ENCODE results near the gene SOD2.
"Not testable (repeated sequence)": the region's sequence is repeated elsewhere in the genome, so short reads cannot be mapped to it uniquely, and the experiment has no call there.

SOD2 gene

GRCh38 chr6:159726918-159727716, 34.1 kb upstream of the SOD2 start, which contains the start of gene WTAP:
Gene WTAP, plus strand, starts transcription at chr6:159727506. Its CDS starts 8,760 bp downstream, at chr6:159736266.
- peaks cover 39% of the 10 kb centered on the region for H4K20me1 ChIP-seq (ENCODE audit: low read depth, low read length)

GRCh38 chr6:159726255-159726917, 33.3 kb upstream of the SOD2 start:
- H3K9me3 ChIP-seq (ENCODE audit: insufficient read depth, low read length): no peaks in the 10 kb centered on the region
- H3K9ac ChIP-seq (ENCODE audit: low read length): peak overlapping the region; percentile 89
- peaks cover 20% of the 10 kb centered on the region; the same call in 1 of the 2 replicates for H3K36me3 ChIP-seq (ENCODE audit: low read length)
- TF ChIP-seq EZH2phosphoT487 (conservative IDR thresholded peaks at IDR 0.05; ENCODE audit: low read length) (no peak), CTCF (IDR thresholded peaks at IDR 0.05; ENCODE audit: insufficient read depth, low read length, poor library complexity, severe bottlenecking) (no peak)
- peaks cover 32% of the 10 kb centered on the region for H4K20me1 ChIP-seq (ENCODE audit: low read depth, low read length)
- peak overlapping the region; percentile 82 for H3K4me3 ChIP-seq (ENCODE audit: insufficient read depth, low read length, poor library complexity, severe bottlenecking)
- H3K27ac ChIP-seq (ENCODE audit: low read depth, low read length): peak overlapping the region; percentile 89
- peak overlapping the region; percentile 95 for H3K4me2 ChIP-seq (ENCODE audit: low read depth, low read length, poor library complexity, severe bottlenecking)
- H3K27me3 ChIP-seq (ENCODE audit: low read length): no peaks in the 10 kb centered on the region
- H3K79me2 ChIP-seq (ENCODE audit: insufficient read depth, low read length): peaks cover 87% of the 10 kb centered on the region
- peak overlapping the region; percentile 42 for H2AFZ ChIP-seq (ENCODE audit: low read depth, low read length, severe bottlenecking)
- H3F3A ChIP-seq (ENCODE audit: insufficient read depth): peaks cover 3% of the 10 kb centered on the region; the same call in 1 of the 2 replicates
- H3K9me2 ChIP-seq (replicated peaks; ENCODE audit: insufficient read depth, low read length): no peaks in the 10 kb centered on the region

More at GRCh38 chr6:159726918-159727716, 34.1 kb upstream of the SOD2 start, which contains the start of gene WTAP:
- H3K79me2 ChIP-seq (ENCODE audit: insufficient read depth, low read length): peaks cover 93% of the 10 kb centered on the region
- H3F3A ChIP-seq (ENCODE audit: insufficient read depth): peaks cover 3% of the 10 kb centered on the region; the same call in 1 of the 2 replicates
- H3K9me3 ChIP-seq (ENCODE audit: insufficient read depth, low read length): no peaks in the 10 kb centered on the region
- H3K27ac ChIP-seq (ENCODE audit: low read depth, low read length): peak within 1 kb of the TSS; percentile 89
- TF ChIP-seq CTCF (IDR thresholded peaks at IDR 0.05; ENCODE audit: insufficient read depth, low read length, poor library complexity, severe bottlenecking) (no peak), EZH2phosphoT487 (conservative IDR thresholded peaks at IDR 0.05; ENCODE audit: low read length) (no peak)
- H3K4me2 ChIP-seq (ENCODE audit: low read depth, low read length, poor library complexity, severe bottlenecking): peak within 1 kb of the TSS; percentile 95
- peaks cover 26% of the 10 kb centered on the region; the same call in 1 of the 2 replicates for H3K36me3 ChIP-seq (ENCODE audit: low read length)
- H3K9ac ChIP-seq (ENCODE audit: low read length): peak within 1 kb of the TSS; percentile 89
- H3K27me3 ChIP-seq (ENCODE audit: low read length): no peaks in the 10 kb centered on the region
- H3K4me3 ChIP-seq (ENCODE audit: insufficient read depth, low read length, poor library complexity, severe bottlenecking): peak within 1 kb of the TSS; percentile 86
- H3K9me2 ChIP-seq (replicated peaks; ENCODE audit: insufficient read depth, low read length): no peaks in the 10 kb centered on the region
- H2AFZ ChIP-seq (ENCODE audit: low read depth, low read length, severe bottlenecking): peak within 1 kb of the TSS; percentile 42

GRCh38 chr6:159725208-159725607, 32.2 kb upstream of the SOD2 start:
- not testable (repeated sequence) for H3K27ac ChIP-seq (ENCODE audit: low read depth, low read length)

More at GRCh38 chr6:159725208-159725607, 32.2 kb upstream of the SOD2 start:
- H3K4me3 ChIP-seq (ENCODE audit: insufficient read depth, low read length, poor library complexity, severe bottlenecking): peak overlapping the region; percentile 82
- not testable (repeated sequence) for H3K27me3 ChIP-seq (ENCODE audit: low read length); H3K9me3 ChIP-seq (ENCODE audit: insufficient read depth, low read length); H2AFZ ChIP-seq (ENCODE audit: low read depth, low read length, severe bottlenecking); H3F3A ChIP-seq (ENCODE audit: insufficient read depth); H3K9me2 ChIP-seq (replicated peaks; ENCODE audit: insufficient read depth, low read length)
- peaks cover 79% of the 10 kb centered on the region for H3K79me2 ChIP-seq (ENCODE audit: insufficient read depth, low read length)
- peaks cover 13% of the 10 kb centered on the region; the same call in 1 of the 2 replicates for H3K36me3 ChIP-seq (ENCODE audit: low read length)
- H3K9ac ChIP-seq (ENCODE audit: low read length): peak overlapping the region; percentile 16; the same call in 1 of the 2 replicates
- peaks cover 20% of the 10 kb centered on the region for H4K20me1 ChIP-seq (ENCODE audit: low read depth, low read length)
- peak overlapping the region; percentile 95 for H3K4me2 ChIP-seq (ENCODE audit: low read depth, low read length, poor library complexity, severe bottlenecking)
